Astrocyte of the cerebellum (primary cell): ENCODE measurements around the gene CCDC57.

ENCODE experiments used
- DNase-seq: peaks from one replicate; pipeline ENCODE4 v3.0.0-alpha.2; 2011; ENCODE audit warnings: low read depth
- H3K4me3 ChIP-seq: 2 replicates; pipeline ENCODE4 v1.5.1; 2011; ENCODE audit warnings: mild to moderate bottlenecking, low read depth, low read length, moderate library complexity
- in situ Hi-C: cut with HindIII; loops from 2 replicates; pipeline ENCODE4 v1.10.0; 2017; ENCODE audit warnings: low sequenced_read_pairs
- TF ChIP-seq, protein P1 (sequence below): IDR thresholded peaks from 2 replicates; pipeline ENCODE4 v1.5.1; 2012; ENCODE audit warnings: low read length, low read depth, moderate library complexity, mild to moderate bottlenecking; ENCODE audit errors: missing control alignments

The CCDC57 gene

DNA sequence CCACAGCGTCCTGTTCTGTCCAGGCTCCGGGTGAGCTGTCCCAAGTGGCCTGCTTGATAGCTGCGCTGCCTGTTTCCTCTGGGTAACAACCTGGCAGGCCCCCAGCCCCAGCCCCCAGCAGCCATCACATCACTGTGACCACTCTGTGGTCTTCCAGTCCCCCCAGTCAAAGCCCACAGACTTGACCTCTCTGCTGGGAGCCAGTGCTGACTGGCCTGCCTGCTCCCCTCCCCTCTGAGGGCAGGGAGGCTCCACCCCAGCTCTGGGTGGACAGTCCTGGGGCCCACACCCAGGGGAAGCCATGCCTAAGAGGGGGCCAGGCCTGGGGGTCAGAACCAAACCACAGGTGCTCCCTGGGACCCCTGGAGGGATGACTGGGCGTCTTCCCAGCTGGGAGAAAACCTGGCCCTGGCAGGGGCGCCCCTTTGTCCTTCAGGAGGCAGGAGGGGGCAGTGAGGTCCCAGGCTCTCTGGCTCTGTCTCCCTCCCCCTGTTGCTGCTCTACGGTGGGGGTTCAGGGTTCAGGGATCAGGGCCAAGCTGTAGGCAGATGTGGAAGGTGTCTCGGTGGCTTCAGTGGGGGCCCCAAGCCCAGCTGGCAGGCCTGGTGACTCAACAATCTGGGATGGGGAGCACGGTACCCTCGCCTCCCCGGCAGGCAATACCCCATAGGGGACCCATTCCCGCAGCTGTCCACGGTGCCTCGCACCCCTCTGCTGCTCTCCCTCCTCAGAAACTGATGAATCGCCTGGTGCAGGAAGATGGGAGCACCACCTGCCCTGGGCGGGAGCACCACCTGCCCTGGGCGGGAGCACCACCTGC, 14.4 kb upstream of the CCDC57 start:
- DNase-seq: no peak
- in situ Hi-C loops: no loop called here
- TF ChIP-seq, protein P1, sequence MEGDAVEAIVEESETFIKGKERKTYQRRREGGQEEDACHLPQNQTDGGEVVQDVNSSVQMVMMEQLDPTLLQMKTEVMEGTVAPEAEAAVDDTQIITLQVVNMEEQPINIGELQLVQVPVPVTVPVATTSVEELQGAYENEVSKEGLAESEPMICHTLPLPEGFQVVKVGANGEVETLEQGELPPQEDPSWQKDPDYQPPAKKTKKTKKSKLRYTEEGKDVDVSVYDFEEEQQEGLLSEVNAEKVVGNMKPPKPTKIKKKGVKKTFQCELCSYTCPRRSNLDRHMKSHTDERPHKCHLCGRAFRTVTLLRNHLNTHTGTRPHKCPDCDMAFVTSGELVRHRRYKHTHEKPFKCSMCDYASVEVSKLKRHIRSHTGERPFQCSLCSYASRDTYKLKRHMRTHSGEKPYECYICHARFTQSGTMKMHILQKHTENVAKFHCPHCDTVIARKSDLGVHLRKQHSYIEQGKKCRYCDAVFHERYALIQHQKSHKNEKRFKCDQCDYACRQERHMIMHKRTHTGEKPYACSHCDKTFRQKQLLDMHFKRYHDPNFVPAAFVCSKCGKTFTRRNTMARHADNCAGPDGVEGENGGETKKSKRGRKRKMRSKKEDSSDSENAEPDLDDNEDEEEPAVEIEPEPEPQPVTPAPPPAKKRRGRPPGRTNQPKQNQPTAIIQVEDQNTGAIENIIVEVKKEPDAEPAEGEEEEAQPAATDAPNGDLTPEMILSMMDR: no peak
- H3K4me3 ChIP-seq: no peak overlapping the region

DNA sequence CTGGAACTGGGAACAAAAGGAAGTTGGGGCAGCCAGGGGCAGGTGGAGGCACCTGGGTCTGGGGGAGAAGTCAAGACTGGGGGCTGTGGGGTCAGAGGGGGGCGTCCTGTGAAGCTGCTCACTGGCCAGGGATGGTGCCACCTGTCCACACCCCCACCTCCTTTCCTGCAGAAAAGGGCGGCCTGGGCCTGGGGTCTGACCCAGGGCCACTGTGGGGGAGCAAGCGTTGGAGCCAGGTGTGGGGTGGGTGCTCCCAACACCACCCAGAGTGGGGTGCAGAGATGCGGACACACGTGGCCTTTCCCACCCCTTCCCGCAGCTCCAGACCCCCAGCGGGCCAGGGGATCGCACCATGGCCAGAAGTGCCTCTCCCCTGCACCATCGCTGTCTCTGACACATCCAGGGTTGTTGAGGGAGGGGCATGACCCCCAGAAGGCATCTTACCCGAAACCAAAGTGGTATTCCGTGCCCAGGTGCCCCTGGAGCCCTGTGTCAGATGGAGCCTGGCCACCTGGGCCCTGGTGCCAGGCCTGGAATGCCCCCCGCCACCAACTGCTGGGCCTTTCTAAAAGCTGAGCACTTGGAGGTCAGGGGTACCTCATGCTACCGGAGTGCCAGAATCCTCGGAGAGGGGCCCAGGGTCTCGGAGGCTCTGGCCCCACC, 13.6 kb upstream of the CCDC57 start:
- in situ Hi-C loops: no loop called here
- H3K4me3 ChIP-seq: no peak overlapping the region
- no peak for DNase-seq
- TF ChIP-seq, protein P1: no peak

DNA sequence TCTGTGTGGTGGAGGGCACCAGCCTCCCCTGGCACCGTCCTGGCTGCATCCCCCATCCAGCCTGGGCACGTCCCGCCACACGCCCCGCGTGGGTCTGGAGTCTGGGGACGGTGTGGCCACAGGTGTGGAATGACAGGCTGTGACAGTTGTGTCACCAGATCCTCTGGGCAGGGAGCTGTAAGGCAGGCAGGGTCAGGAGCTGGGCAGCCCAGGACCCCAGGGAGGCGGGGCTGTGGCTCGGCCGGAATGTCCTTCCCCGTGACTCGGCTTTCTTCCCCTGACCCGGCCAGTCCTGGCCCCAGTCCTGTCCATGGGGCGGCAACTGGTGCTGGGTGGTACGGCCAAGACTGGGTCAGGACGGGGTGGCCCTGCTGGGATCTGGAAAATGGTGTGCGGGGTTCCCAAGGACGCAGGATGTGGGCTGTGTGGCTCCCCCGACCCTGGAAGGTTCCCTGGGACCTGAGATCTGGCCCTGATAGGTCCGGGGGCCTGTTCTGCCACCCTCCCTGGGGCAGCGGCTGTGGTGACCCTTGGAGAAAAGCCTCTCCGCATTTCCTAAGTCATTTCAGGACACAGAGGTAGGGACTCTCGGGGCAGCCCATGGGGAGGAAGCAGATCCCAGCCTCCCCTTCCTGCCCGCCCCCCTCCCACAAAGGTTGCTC, 12.9 kb upstream of the CCDC57 start:
- TF ChIP-seq, protein P1: no peak
- in situ Hi-C loops: no loop called here
- DNase-seq: no peak
- H3K4me3 ChIP-seq: no peak overlapping the region

DNA sequence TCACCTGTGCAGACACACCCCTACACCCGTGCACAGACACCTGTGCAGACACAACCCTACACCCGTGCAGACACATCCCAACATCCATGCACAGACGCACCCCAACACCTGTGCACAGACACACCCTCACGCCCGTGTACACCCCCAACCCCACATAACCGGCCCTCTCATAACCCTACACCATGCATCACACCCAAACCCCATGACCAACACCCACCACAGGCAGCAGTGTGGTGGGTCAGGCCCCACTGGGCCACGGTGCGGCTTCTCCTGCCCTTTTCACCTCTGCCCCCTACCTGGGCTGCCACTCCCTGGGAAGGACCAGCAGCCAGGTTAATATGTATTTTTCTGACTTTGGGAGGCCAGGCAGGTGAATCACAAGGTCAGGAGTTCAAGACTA, 12.0 kb upstream of the CCDC57 start:
- TF ChIP-seq, protein P1: no peak
- H3K4me3 ChIP-seq: no peak overlapping the region
- in situ Hi-C loops: no loop called here
- DNase-seq: no peak

- TF ChIP-seq, protein P1: no peak
- in situ Hi-C loops: no loop called here
- DNase-seq: no peak
- no peak overlapping the region for H3K4me3 ChIP-seq
These were observed 10.9 kb upstream of the CCDC57 start for GRCh38 chr17:82223517-82223916.

DNA sequence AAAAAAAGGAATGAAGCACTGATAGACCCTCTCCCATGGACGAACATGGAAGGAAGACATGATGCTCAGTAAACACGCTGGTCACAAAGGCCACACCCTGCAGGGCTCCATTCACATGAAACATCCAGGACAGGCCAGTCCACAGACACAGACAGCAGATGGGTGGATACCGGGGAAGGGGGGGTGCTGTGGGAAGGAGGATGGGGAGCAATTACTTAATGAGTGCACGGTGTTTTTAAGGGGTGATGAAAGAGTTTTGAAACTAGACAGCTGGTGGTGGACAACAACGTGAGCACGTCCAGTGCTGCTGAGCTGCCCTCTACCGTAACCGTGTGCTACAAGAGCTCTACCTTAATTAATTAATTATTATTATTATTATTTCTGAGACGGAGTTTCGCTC, 10.2 kb upstream of the CCDC57 start:
- DNase-seq: no peak
- in situ Hi-C loops: no loop called here
- TF ChIP-seq, protein P1: no peak
- H3K4me3 ChIP-seq: no peak overlapping the region
